Tibial nerve (tissue), 3 donors: Measurements from ENCODE around the gene GRIK5.

Experiments
- CTCF ChIP-seq, 5 experiments: fragments of 200-600 bp in 3 of 5; fragments of 450-650 bp in 2 of 5; sonication (generic) in 3 of 5; IDR thresholded peaks; one replicate each; pipeline ENCODE4 v1.5.1; 2016 to 2019; ENCODE audit warnings: antibody characterized with exemption in 5 of 5, mild to moderate bottlenecking in 3 of 5, moderate library complexity in 2 of 5
- POLR2A ChIP-seq, 2 donors: fragments of 450-650 bp; IDR thresholded peaks; one replicate each; pipeline ENCODE4 v1.6.1; 2017; ENCODE audit warnings: antibody characterized with exemption in 2 of 2, mild to moderate bottlenecking in 2 of 2, moderate library complexity in 2 of 2

GRCh38 chr19:42064432-42064831, 5.6 kb downstream of the GRIK5 start:
- no peak for TF ChIP-seq POLR2A (IDR thresholded peaks at IDR 0.05)
- no peak for TF ChIP-seq CTCF (IDR thresholded peaks at IDR 0.05)
